Endothelial cell of umbilical vein (primary cell): ENCODE measurements around the gene PIK3CG. TPM values are rescaled to one million over a fixed set of nuclear protein-coding genes. Genes with fewer than 3 reads are reported as not detected.

Experiments
- BruUV-seq: library from RNA; stranded (reverse); fragments of 400-500 nt; replicated peaks from 2 replicates; lab custom pipeline; 2021; lab: Mats Ljungman, UMichigan
- CTCF ChIA-PET: fragments of 300-600, 350-600 bp; sonication (Branson Sonifier 250); formaldehyde crosslinking; loops from one replicate; lab custom pipeline; 2021; ENCODE audit warnings: antibody characterized with exemption, inconsistent platforms; lab: Charles Lee
- POLR2A ChIA-PET: fragments of 300-600, 350-600 bp; sonication (Branson Sonifier 250); formaldehyde crosslinking; loops from one replicate; lab custom pipeline; 2021; ENCODE audit warnings: antibody characterized with exemption, inconsistent platforms; lab: Charles Lee
- DNase-seq: peaks from one replicate; pipeline ENCODE4 v3.0.0-alpha.2; 2011; ENCODE audit warnings: low read depth, low spot score
- FAIRE-seq: peaks from 2 replicates; lab custom pipeline; 2011; peaks lifted over from hg19 to GRCh38; lab: Jason Lieb, UNC
- H2AFZ ChIP-seq: 2 replicates; pipeline ENCODE4 v1.6.0; 2012; ENCODE audit warnings: low read depth, low read length, control low read depth, inconsistent platforms
- H3K27ac ChIP-seq: 2 replicates; pipeline ENCODE4 v1.5.1; 2011; ENCODE audit warnings: low read depth, mild to moderate bottlenecking, control low read depth, low read length, moderate library complexity; ENCODE audit not compliant: insufficient read depth
- H3K27me3 ChIP-seq, 2 experiments: 2 replicates each; pipeline versions ENCODE4 v1.6.0 to v1.6.1; 2011; ENCODE audit warnings: low read length in 2 of 2, mixed read lengths in 1 of 2; ENCODE audit not compliant: control insufficient read depth in 2 of 2, insufficient read depth in 2 of 2
- H3K36me3 ChIP-seq, 2 experiments: 2 replicates in 1 of 2; 3 replicates in 1 of 2; pipeline ENCODE4 v1.5.1; 2011; ENCODE audit warnings: low read length in 2 of 2, mild to moderate bottlenecking in 1 of 2, moderate library complexity in 1 of 2; ENCODE audit not compliant: control insufficient read depth in 2 of 2, insufficient read depth in 2 of 2; ENCODE audit errors: extremely low read depth in 1 of 2
- H3K4me1 ChIP-seq: 3 replicates; pipeline ENCODE4 v1.5.1; 2011; ENCODE audit warnings: mild to moderate bottlenecking, low read length; ENCODE audit not compliant: control insufficient read depth, insufficient read depth; ENCODE audit errors: extremely low read depth
- H3K4me2 ChIP-seq: 2 replicates; pipeline ENCODE4 v1.6.1; 2011; ENCODE audit warnings: low read length, control low read depth, mixed read lengths; ENCODE audit not compliant: insufficient read depth
- H3K4me3 ChIP-seq, 3 experiments: fragments of 200-600 bp in 1 of 3; sonication (generic), shearing (Covaris generic) in 1 of 3; replicated peaks in 1 of 3; 2 replicates each; pipeline ENCODE4 v1.5.1; 2011 to 2016; ENCODE audit warnings: control low read depth in 3 of 3, low read length in 3 of 3, mild to moderate bottlenecking in 2 of 3, inconsistent platforms in 1 of 3, low read depth in 1 of 3, moderate library complexity in 1 of 3; ENCODE audit not compliant: insufficient read depth in 1 of 3
- H3K79me2 ChIP-seq: 2 replicates; pipeline ENCODE4 v1.6.0; 2012; ENCODE audit warnings: low read length, inconsistent platforms; ENCODE audit not compliant: control insufficient read depth, insufficient read depth
- H3K9ac ChIP-seq: replicated peaks from 2 replicates; pipeline ENCODE3; 2011; ENCODE audit warnings: low read length, control low read depth; ENCODE audit not compliant: insufficient read depth; ENCODE audit errors: extremely low read depth
- H3K9me1 ChIP-seq: replicated peaks from 3 replicates; pipeline ENCODE4 v1.6.0; 2011; ENCODE audit warnings: mild to moderate bottlenecking, low read length; ENCODE audit not compliant: control insufficient read depth, insufficient read depth; ENCODE audit errors: extremely low read depth
- H3K9me3 ChIP-seq: replicated peaks from 2 replicates; pipeline ENCODE4 v1.5.1; 2012; ENCODE audit warnings: low read length, inconsistent platforms; ENCODE audit not compliant: control insufficient read depth, insufficient read depth
- H4K20me1 ChIP-seq: replicated peaks from 2 replicates; pipeline ENCODE3; 2011; ENCODE audit warnings: mild to moderate bottlenecking, low read length; ENCODE audit not compliant: control insufficient read depth, insufficient read depth; ENCODE audit errors: extremely low read depth
- EZH2 ChIP-seq: IDR thresholded peaks from 2 replicates; pipeline ENCODE4 v1.6.1; 2012; ENCODE audit warnings: borderline replicate concordance, low read depth, mild to moderate bottlenecking, moderate library complexity, low read length, inconsistent platforms; ENCODE audit not compliant: severe bottlenecking
- FOS ChIP-seq: IDR thresholded peaks from 2 replicates; pipeline ENCODE4 v1.6.1; 2011; ENCODE audit warnings: mild to moderate bottlenecking, low read length, moderate library complexity, borderline replicate concordance; ENCODE audit not compliant: insufficient read depth
- GATA2 ChIP-seq: IDR thresholded peaks from 2 replicates; pipeline ENCODE4 v1.7.0; 2011; ENCODE audit warnings: low read depth, mild to moderate bottlenecking, moderate library complexity, mixed read lengths, low read length; ENCODE audit not compliant: insufficient read length, insufficient read depth
- JUN ChIP-seq: IDR thresholded peaks from 2 replicates; pipeline ENCODE4 v1.6.1; 2011; ENCODE audit warnings: borderline replicate concordance, low read depth; ENCODE audit not compliant: insufficient read length, insufficient read depth
- MYC ChIP-seq: IDR thresholded peaks from one replicate; pipeline ENCODE4 v1.6.1; 2011; ENCODE audit warnings: mild to moderate bottlenecking, low read depth, low read length
- POLR2A ChIP-seq: IDR thresholded peaks from 2 replicates; pipeline ENCODE4 v1.6.1; 2012; ENCODE audit warnings: low read depth, mild to moderate bottlenecking, control low read depth, low read length
- POLR2AphosphoS5 ChIP-seq: IDR thresholded peaks from 2 replicates; pipeline ENCODE4 v1.6.1; 2012; ENCODE audit warnings: low read depth, mild to moderate bottlenecking, control low read depth, low read length, moderate library complexity; ENCODE audit not compliant: insufficient read depth
- dilution Hi-C: fragments of 300-500 bp; cut with MboI; formaldehyde crosslinking; loops from one replicate; pipeline ENCODE4 v1.15.0; 2019; ENCODE audit warnings: low sequenced_read_pairs; ENCODE audit not compliant: extremely low pct_ligation_motif_present
- intact Hi-C: fragments of 100-400 bp; cut with micrococcal nuclease; formaldehyde crosslinking; loops from one replicate; pipeline ENCODE4 v1.10.0; 2022
- polyA plus RNA-seq, 4 experiments: library from polyadenylated mRNA; depleted of rRNA in 3 of 4; stranded (reverse) in 3 of 4; unstranded in 1 of 4; fragments of >200 nt; gene quantifications; 2 replicates each; pipeline versions ENCODE4 v1.2.1 to v1.2.3, GENCODE V29; 2011 to 2012; ENCODE audit warnings: missing spikeins in 1 of 4
- total RNA-seq: library from RNA; stranded (reverse); gene quantifications from 2 replicates; pipeline ENCODE4 v1.2.3, GENCODE V29; 2021
- TF ChIP-seq, protein P1 (sequence below): IDR thresholded peaks from 2 replicates; pipeline ENCODE4 v1.6.1; 2011; ENCODE audit not compliant: insufficient read depth, insufficient read length
- TF ChIP-seq, protein P2 (sequence below), 2 donors: IDR thresholded peaks; 1 replicate in 1 of 2; 2 replicates in 1 of 2; pipeline ENCODE4 v1.5.1; 2011; ENCODE audit warnings: low read length in 2 of 2, mild to moderate bottlenecking in 2 of 2, moderate library complexity in 2 of 2, control low read depth in 1 of 2, inconsistent platforms in 1 of 2, low read depth in 1 of 2; ENCODE audit not compliant: insufficient read depth in 1 of 2; ENCODE audit errors: extremely low read depth in 1 of 2

PIK3CG gene
- total and polyA plus RNA-seq, 2 donors (not counting 3 experiments of a cell fraction or from before 2014, with no cell fraction given): 1.2 to 6.2 TPM

DNA sequence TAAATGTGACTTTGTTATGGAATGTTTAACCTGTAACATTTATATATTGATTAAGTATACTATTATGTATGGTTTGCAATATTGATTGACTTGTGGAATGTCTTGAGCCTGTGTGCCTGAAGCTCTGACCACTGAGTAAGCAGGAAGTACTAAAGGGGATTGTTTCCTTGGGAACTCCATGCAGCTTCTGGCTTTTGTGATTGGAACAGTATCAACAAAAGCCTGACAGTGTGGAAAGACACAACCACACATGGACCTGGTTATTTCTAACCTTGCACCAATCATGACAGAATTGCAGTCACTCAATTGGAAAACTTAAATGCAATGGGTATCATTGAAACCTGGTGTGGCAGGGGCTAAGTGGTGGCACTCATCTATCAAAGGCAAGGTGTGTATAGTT is 45.5 kb upstream of the PIK3CG start:
- H3K4me3 ChIP-seq: no peak overlapping the region
- H3K9me1 ChIP-seq: no peaks in the 10 kb centered on the region
- H3K27me3 ChIP-seq: no peaks in the 10 kb centered on the region
- CTCF ChIA-PET: interaction anchor here (0.9 to 1.1 kb wide), 2 partner anchors 12 to 128 kb away, joined by 3 read pairs; no protein-coding TSS in a partner anchor
- H2AFZ ChIP-seq: no peak overlapping the region
- no peak overlapping the region for H3K9ac ChIP-seq
- intact Hi-C loops: no loop called here
- H3K4me1 ChIP-seq: no peaks in the 10 kb centered on the region
- POLR2A ChIA-PET: no interaction called here
- TF ChIP-seq MYC: no peak
- TF ChIP-seq JUN: no peak
- TF ChIP-seq GATA2: peak; percentile 9
- no peak for TF ChIP-seq EZH2
- no peak overlapping the region for H3K27ac ChIP-seq
- peak; percentile 64 for DNase-seq
- BruUV-seq: no TSS peak
- no peak overlapping the region for H3K4me2 ChIP-seq
- H3K9me3 ChIP-seq: no peaks in the 10 kb centered on the region
- no peaks in the 10 kb centered on the region for H4K20me1 ChIP-seq
- FAIRE-seq: peak; percentile 83
- H3K79me2 ChIP-seq: no peaks in the 10 kb centered on the region
- H3K36me3 ChIP-seq: no peaks in the 10 kb centered on the region
- dilution Hi-C loops: no loop called here

DNA sequence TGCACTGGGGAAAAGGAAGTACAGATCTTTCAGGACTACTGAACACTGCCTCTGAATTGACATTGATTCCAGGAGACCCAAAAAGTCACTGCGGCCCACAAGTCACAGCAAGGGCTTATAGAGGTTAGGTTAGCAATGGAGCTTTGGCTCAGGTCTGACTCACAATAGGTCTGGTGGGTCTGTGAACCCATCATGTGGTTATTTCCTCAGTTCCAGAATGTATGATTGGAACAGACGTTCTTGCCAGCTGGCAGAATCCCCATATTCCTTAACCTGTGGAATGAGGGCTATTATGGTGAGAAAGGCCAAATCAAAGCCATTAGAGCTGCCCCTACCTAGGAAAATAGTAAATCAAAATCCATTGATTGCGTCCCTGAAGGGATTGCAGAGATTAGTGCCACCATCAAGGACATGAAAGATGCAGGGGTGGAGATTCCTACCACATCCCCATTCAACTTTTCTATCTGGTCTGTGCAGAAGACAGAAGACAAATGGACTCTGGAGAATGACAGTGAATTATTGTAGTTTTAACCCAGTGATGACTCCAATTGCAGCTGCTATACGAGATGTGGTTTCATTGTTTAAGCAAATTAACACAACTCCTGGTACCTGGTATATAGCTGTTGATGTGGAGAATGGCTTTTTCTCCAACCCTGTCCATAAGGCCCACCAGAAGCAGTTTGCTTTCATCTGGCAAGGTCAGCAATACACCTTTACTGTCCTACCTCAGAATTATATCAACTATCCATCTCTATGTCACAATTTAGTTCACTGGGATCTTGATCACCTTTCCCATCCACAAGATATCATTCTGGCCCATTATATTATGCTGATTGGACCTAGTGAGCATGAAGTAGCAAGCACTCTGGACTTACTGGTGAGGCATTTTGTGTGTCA is 44.5 kb upstream of the PIK3CG start:
- H2AFZ ChIP-seq: no peak overlapping the region
- ChIA-PET CTCF (no interaction called here), POLR2A (no interaction called here)
- no peaks in the 10 kb centered on the region for H3K27me3 ChIP-seq
- no peak overlapping the region for H3K4me2 ChIP-seq
- no peak overlapping the region for H3K27ac ChIP-seq
- DNase-seq: peak; percentile 3
- no peaks in the 10 kb centered on the region for H3K4me1 ChIP-seq
- H4K20me1 ChIP-seq: no peaks in the 10 kb centered on the region
- no peak overlapping the region for H3K4me3 ChIP-seq
- intact Hi-C loops (no loop called here), dilution Hi-C loops (no loop called here)
- no peaks in the 10 kb centered on the region for H3K9me1 ChIP-seq
- TF ChIP-seq FOS (no peak), GATA2 (no peak), MYC (no peak), POLR2A (no peak), EZH2 (no peak), JUN (no peak), POLR2AphosphoS5 (no peak)
- TF ChIP-seq, protein P1, sequence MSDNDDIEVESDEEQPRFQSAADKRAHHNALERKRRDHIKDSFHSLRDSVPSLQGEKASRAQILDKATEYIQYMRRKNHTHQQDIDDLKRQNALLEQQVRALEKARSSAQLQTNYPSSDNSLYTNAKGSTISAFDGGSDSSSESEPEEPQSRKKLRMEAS: no peak
- TF ChIP-seq, protein P2, sequence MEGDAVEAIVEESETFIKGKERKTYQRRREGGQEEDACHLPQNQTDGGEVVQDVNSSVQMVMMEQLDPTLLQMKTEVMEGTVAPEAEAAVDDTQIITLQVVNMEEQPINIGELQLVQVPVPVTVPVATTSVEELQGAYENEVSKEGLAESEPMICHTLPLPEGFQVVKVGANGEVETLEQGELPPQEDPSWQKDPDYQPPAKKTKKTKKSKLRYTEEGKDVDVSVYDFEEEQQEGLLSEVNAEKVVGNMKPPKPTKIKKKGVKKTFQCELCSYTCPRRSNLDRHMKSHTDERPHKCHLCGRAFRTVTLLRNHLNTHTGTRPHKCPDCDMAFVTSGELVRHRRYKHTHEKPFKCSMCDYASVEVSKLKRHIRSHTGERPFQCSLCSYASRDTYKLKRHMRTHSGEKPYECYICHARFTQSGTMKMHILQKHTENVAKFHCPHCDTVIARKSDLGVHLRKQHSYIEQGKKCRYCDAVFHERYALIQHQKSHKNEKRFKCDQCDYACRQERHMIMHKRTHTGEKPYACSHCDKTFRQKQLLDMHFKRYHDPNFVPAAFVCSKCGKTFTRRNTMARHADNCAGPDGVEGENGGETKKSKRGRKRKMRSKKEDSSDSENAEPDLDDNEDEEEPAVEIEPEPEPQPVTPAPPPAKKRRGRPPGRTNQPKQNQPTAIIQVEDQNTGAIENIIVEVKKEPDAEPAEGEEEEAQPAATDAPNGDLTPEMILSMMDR (IDR thresholded peaks at IDR 0.05; ENCODE audit: extremely low read depth in 1 of 2, insufficient read depth in 1 of 2, low read depth in 1 of 2, low read length in 2 of 2): no peak
- BruUV-seq: no TSS peak
- FAIRE-seq: no peak
- H3K9me3 ChIP-seq: no peaks in the 10 kb centered on the region
- no peaks in the 10 kb centered on the region for H3K79me2 ChIP-seq
- H3K36me3 ChIP-seq: no peaks in the 10 kb centered on the region
- no peak overlapping the region for H3K9ac ChIP-seq
